Inflammatory macrophage treated with lipopolysaccharide for 4 hours (primary cell): Measurements from ENCODE around the gene RNF40.

Source experiments
- DNase-seq: peaks from one replicate; pipeline ENCODE4 v3.0.0-alpha.2; 2020

Gene RNF40

GRCh38 chr16:30761928-30762902 lies at the start of gene RNF40, which contains the start of gene CFAP119:
Gene RNF40 (plus strand): TSS chr16:30762322. CDS start chr16:30762546, 224 bp downstream.
Gene CFAP119 (minus strand): TSS chr16:30762062. CDS start chr16:30761748, 314 bp downstream.
- peak; percentile 98 for DNase-seq

- DNase-seq, result peak; percentile 95
Measured at GRCh38 chr16:30715750-30716445, 46.2 kb upstream of the RNF40 start.

GRCh38 chr16:30720086-30720485 lies 42.0 kb upstream of the RNF40 start:
- no peak for DNase-seq

- no peak for DNase-seq
Measured at GRCh38 chr16:30720694-30721093, 41.4 kb upstream of the RNF40 start.

- no peak for DNase-seq
Measured at GRCh38 chr16:30721167-30721566, 41.0 kb upstream of the RNF40 start.

GRCh38 chr16:30721606-30722005 lies 40.5 kb upstream of the RNF40 start:
- no peak for DNase-seq

- DNase-seq, result no peak
Measured at GRCh38 chr16:30722443-30722842, 39.7 kb upstream of the RNF40 start.

GRCh38 chr16:30722916-30723315 lies 39.2 kb upstream of the RNF40 start:
- DNase-seq, result no peak

- no peak for DNase-seq
Measured at GRCh38 chr16:30723725-30724355, 38.3 kb upstream of the RNF40 start.

GRCh38 chr16:30724641-30725417 lies 37.3 kb upstream of the RNF40 start:
- peak; percentile 87 for DNase-seq

GRCh38 chr16:30725418-30725792 lies 36.7 kb upstream of the RNF40 start:
- DNase-seq, result no peak

- DNase-seq, result no peak
Measured at GRCh38 chr16:30728321-30728720, 33.8 kb upstream of the RNF40 start.

GRCh38 chr16:30728899-30729672 lies 33.0 kb upstream of the RNF40 start:
- peak; percentile 77 for DNase-seq

GRCh38 chr16:30731411-30731810 lies 30.7 kb upstream of the RNF40 start:
- DNase-seq, result no peak

GRCh38 chr16:30736995-30737793 lies 24.9 kb upstream of the RNF40 start:
- DNase-seq, result no peak

GRCh38 chr16:30737794-30738648 lies 24.1 kb upstream of the RNF40 start:
- DNase-seq, result no peak

GRCh38 chr16:30738984-30739951 lies 22.9 kb upstream of the RNF40 start:
- DNase-seq, result no peak
